A204.1 (cell line): Measurements from ENCODE around the gene NDUFA8.

ENCODE experiments used
- FAIRE-seq: peaks from 2 replicates; lab custom pipeline; 2012; peaks lifted over from hg19 to GRCh38; lab: Jason Lieb, UNC

Gene NDUFA8

GRCh38 chr9:122097679-122098315, 61.8 kb downstream of the NDUFA8 start:
- FAIRE-seq = no peak

- no peak for FAIRE-seq
These were observed 62.8 kb downstream of the NDUFA8 start for GRCh38 chr9:122096620-122097415.

- no peak for FAIRE-seq
These were observed 64.4 kb downstream of the NDUFA8 start for GRCh38 chr9:122095010-122095767.
